Measurements from ENCODE around the gene XXYLT1.

XXYLT1 gene

GRCh38 chr3:195140410-195140809, 130.5 kb downstream of the XXYLT1 start:
- H2AFZ ChIP-seq (ENCODE audit: low read depth, low read length, severe bottlenecking), result no peak overlapping the region

DNA sequence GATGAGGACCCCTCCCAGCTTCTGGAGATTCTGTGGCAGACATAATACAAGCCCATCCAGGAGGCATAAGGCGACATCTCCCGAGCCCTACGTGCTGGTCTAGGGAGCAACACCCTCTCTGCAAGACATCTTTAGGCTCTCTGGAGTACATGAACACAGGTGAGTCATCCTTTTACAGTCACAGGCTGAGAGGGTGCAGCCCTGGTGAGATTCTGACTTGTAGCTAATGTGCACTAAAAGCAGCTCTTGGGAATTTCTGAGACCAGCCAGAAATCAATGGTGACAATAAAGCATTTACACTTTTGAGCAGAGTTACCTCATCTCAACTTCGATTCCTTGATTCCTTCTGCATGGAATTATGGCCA, 131.1 kb downstream of the XXYLT1 start:
- Histone ChIP-seq H3K79me2 (ENCODE audit: insufficient read depth, low read length) (no peaks in the 10 kb centered on the region), H3K9me3 (ENCODE audit: insufficient read depth, low read length) (no peaks in the 10 kb centered on the region), H3K36me3 (ENCODE audit: low read length) (no peaks in the 10 kb centered on the region), H3F3A (ENCODE audit: insufficient read depth) (no peaks in the 10 kb centered on the region), H3K27me3 (ENCODE audit: low read length) (no peaks in the 10 kb centered on the region), H3K27ac (ENCODE audit: low read depth, low read length) (no peak overlapping the region), H3K9ac (ENCODE audit: low read length) (no peak overlapping the region), H3K9me2 (replicated peaks; ENCODE audit: insufficient read depth, low read length) (no peaks in the 10 kb centered on the region), H3K4me3 (ENCODE audit: insufficient read depth, low read length, poor library complexity, severe bottlenecking) (no peak overlapping the region), H4K20me1 (ENCODE audit: low read depth, low read length) (no peaks in the 10 kb centered on the region), H2AFZ (ENCODE audit: low read depth, low read length, severe bottlenecking) (no peak overlapping the region), H3K4me2 (ENCODE audit: low read depth, low read length, poor library complexity, severe bottlenecking) (no peak overlapping the region)
- TF ChIP-seq CTCF (IDR thresholded peaks at IDR 0.05; ENCODE audit: insufficient read depth, low read length, poor library complexity, severe bottlenecking) (no peak), EZH2phosphoT487 (conservative IDR thresholded peaks at IDR 0.05; ENCODE audit: low read length) (no peak)

More at GRCh38 chr3:195140410-195140809, 130.5 kb downstream of the XXYLT1 start:
- H3K4me3 ChIP-seq (ENCODE audit: insufficient read depth, low read length, poor library complexity, severe bottlenecking), result no peak overlapping the region
- H3K9me3 ChIP-seq (ENCODE audit: insufficient read depth, low read length), result no peaks in the 10 kb centered on the region
- H4K20me1 ChIP-seq (ENCODE audit: low read depth, low read length), result no peaks in the 10 kb centered on the region
- TF ChIP-seq CTCF (IDR thresholded peaks at IDR 0.05; ENCODE audit: insufficient read depth, low read length, poor library complexity, severe bottlenecking) (no peak), EZH2phosphoT487 (conservative IDR thresholded peaks at IDR 0.05; ENCODE audit: low read length) (no peak)
- H3K36me3 ChIP-seq (ENCODE audit: low read length), result no peaks in the 10 kb centered on the region
- H3K27me3 ChIP-seq (ENCODE audit: low read length), result no peaks in the 10 kb centered on the region
- H3K4me2 ChIP-seq (ENCODE audit: low read depth, low read length, poor library complexity, severe bottlenecking), result no peak overlapping the region
- H3K9me2 ChIP-seq (replicated peaks; ENCODE audit: insufficient read depth, low read length), result no peaks in the 10 kb centered on the region
- H3K9ac ChIP-seq (ENCODE audit: low read length), result no peak overlapping the region
- no peaks in the 10 kb centered on the region for H3K79me2 ChIP-seq (ENCODE audit: insufficient read depth, low read length)
- H3F3A ChIP-seq (ENCODE audit: insufficient read depth), result no peaks in the 10 kb centered on the region
- H3K27ac ChIP-seq (ENCODE audit: low read depth, low read length), result no peak overlapping the region

- Histone ChIP-seq H3K27me3 (ENCODE audit: low read length) (no peaks in the 10 kb centered on the region), H3K27ac (ENCODE audit: low read depth, low read length) (no peak overlapping the region), H3K36me3 (ENCODE audit: low read length) (no peaks in the 10 kb centered on the region), H3K9me2 (replicated peaks; ENCODE audit: insufficient read depth, low read length) (no peaks in the 10 kb centered on the region), H4K20me1 (ENCODE audit: low read depth, low read length) (no peaks in the 10 kb centered on the region), H3K4me3 (ENCODE audit: insufficient read depth, low read length, poor library complexity, severe bottlenecking) (no peak overlapping the region), H2AFZ (ENCODE audit: low read depth, low read length, severe bottlenecking) (no peak overlapping the region), H3K79me2 (ENCODE audit: insufficient read depth, low read length) (no peaks in the 10 kb centered on the region), H3K4me2 (ENCODE audit: low read depth, low read length, poor library complexity, severe bottlenecking) (no peak overlapping the region), H3K9ac (ENCODE audit: low read length) (no peak overlapping the region), H3K9me3 (ENCODE audit: insufficient read depth, low read length) (no peaks in the 10 kb centered on the region), H3F3A (ENCODE audit: insufficient read depth) (no peaks in the 10 kb centered on the region)
- TF ChIP-seq EZH2phosphoT487 (conservative IDR thresholded peaks at IDR 0.05; ENCODE audit: low read length) (no peak), CTCF (IDR thresholded peaks at IDR 0.05; ENCODE audit: insufficient read depth, low read length, poor library complexity, severe bottlenecking) (no peak)
These were observed 131.7 kb downstream of the XXYLT1 start for GRCh38 chr3:195139091-195139875.

Measured in SU-DHL-6 (cell line).